DND-41 (cell line): ENCODE results near the gene UBE2D2.
A peak's percentile ranks its signal among the peaks of the same experiment; 100 is the strongest.

Experiments used
- ATAC-seq: fragments of 200-7000 bp; cut with Tn5 transposase; 3 replicates; pipeline ENCODE4 v1.9.1; 2021; ENCODE audit warnings: low read depth; ENCODE audit not compliant: insufficient read depth
- DNase-seq: peaks from one replicate; pipeline ENCODE4 v3.0.0-alpha.2; 2020
- H2AFZ ChIP-seq: 2 replicates; pipeline ENCODE4 v1.6.0; 2012; ENCODE audit warnings: low read depth, low read length
- H3K27ac ChIP-seq: 2 replicates; pipeline ENCODE4 v1.5.1; 2012; ENCODE audit warnings: low read length, inconsistent platforms
- H3K27me3 ChIP-seq: fragments of 200-600 bp; sonication (generic); 2 replicates; pipeline ENCODE4 v1.6.0; 2012; ENCODE audit warnings: low read length, mild to moderate bottlenecking, inconsistent platforms; ENCODE audit not compliant: insufficient read depth, poor library complexity
- H3K36me3 ChIP-seq: 2 replicates; pipeline ENCODE4 v1.5.1; 2012; ENCODE audit warnings: low read length, inconsistent platforms; ENCODE audit not compliant: insufficient read depth
- H3K4me1 ChIP-seq: 2 replicates; pipeline ENCODE4 v1.5.1; 2012; ENCODE audit warnings: mild to moderate bottlenecking, low read length; ENCODE audit not compliant: insufficient read depth
- H3K4me2 ChIP-seq: 2 replicates; pipeline ENCODE4 v1.6.0; 2012; ENCODE audit warnings: mild to moderate bottlenecking, moderate library complexity, low read length, inconsistent platforms; ENCODE audit not compliant: insufficient read depth
- H3K4me3 ChIP-seq, 2 experiments: fragments of 200-600 bp in 1 of 2; shearing (Covaris generic) in 1 of 2; 2 replicates each; pipeline ENCODE4 v1.5.1; 2012 to 2016; ENCODE audit warnings: inconsistent platforms in 2 of 2, low read length in 2 of 2, mild to moderate bottlenecking in 2 of 2, low read depth in 1 of 2, moderate library complexity in 1 of 2
- H3K79me2 ChIP-seq: 2 replicates; pipeline ENCODE4 v1.6.0; 2012; ENCODE audit warnings: low read length, inconsistent platforms; ENCODE audit not compliant: insufficient read depth
- H3K9ac ChIP-seq: 2 replicates; pipeline ENCODE4 v1.6.0; 2012; ENCODE audit warnings: low read depth, mild to moderate bottlenecking, inconsistent platforms, low read length, moderate library complexity
- H3K9me3 ChIP-seq: 2 replicates; pipeline ENCODE4 v1.5.1; 2012; ENCODE audit warnings: low read length, moderate library complexity, mild to moderate bottlenecking, inconsistent platforms; ENCODE audit not compliant: insufficient read depth, severe bottlenecking
- H4K20me1 ChIP-seq: 2 replicates; pipeline ENCODE4 v1.6.0; 2012; ENCODE audit warnings: low read length; ENCODE audit not compliant: insufficient read depth
- CTCF ChIP-seq: IDR thresholded peaks from 2 replicates; pipeline ENCODE4 v1.5.1; 2012; ENCODE audit warnings: borderline replicate concordance, low read length, moderate library complexity, mild to moderate bottlenecking; ENCODE audit not compliant: poor library complexity, severe bottlenecking; ENCODE audit errors: extremely low read depth
- EZH2 ChIP-seq: IDR thresholded peaks from 3 replicates; pipeline ENCODE4 v1.6.1; 2012; ENCODE audit warnings: borderline replicate concordance, low read depth, mild to moderate bottlenecking, moderate library complexity, low read length, inconsistent platforms; ENCODE audit not compliant: severe bottlenecking

UBE2D2 gene

GRCh38 chr5:139640421-139641115, 79.4 kb downstream of the UBE2D2 start:
- Histone ChIP-seq H3K9ac (no peak overlapping the region), H3K4me3 (no peak overlapping the region)

GRCh38 chr5:139641116-139642080, 80.3 kb downstream of the UBE2D2 start:
- DNase-seq (no peak), ATAC-seq (no peak)
- Histone ChIP-seq H3K4me2 (no peak overlapping the region), H3K9me3 (no peaks in the 10 kb centered on the region), H4K20me1 (peaks cover 11% of the 10 kb centered on the region), H3K79me2 (peaks cover 3% of the 10 kb centered on the region), H3K27ac (no peak overlapping the region), H3K9ac (no peak overlapping the region; the same call in 1 of the 2 replicates), H3K27me3 (no peaks in the 10 kb centered on the region), H3K4me3 (no peak overlapping the region), H3K36me3 (no peaks in the 10 kb centered on the region), H2AFZ (no peak overlapping the region), H3K4me1 (peaks cover 17% of the 10 kb centered on the region)
- TF ChIP-seq EZH2 (no peak), CTCF (no peak)

More at GRCh38 chr5:139640421-139641115, 79.4 kb downstream of the UBE2D2 start:
- Histone ChIP-seq H3K9me3 (no peaks in the 10 kb centered on the region), H3K4me2 (no peak overlapping the region), H3K4me1 (peaks cover 26% of the 10 kb centered on the region), H4K20me1 (peaks cover 14% of the 10 kb centered on the region), H3K27ac (no peak overlapping the region), H3K27me3 (no peaks in the 10 kb centered on the region), H3K79me2 (peaks cover 3% of the 10 kb centered on the region), H3K36me3 (no peaks in the 10 kb centered on the region), H2AFZ (no peak overlapping the region)
- ATAC-seq (no peak), DNase-seq (peak; percentile 2)
- TF ChIP-seq EZH2 (no peak), CTCF (no peak)

GRCh38 chr5:139642213-139642612, 81.1 kb downstream of the UBE2D2 start:
- ATAC-seq = no peak
- peaks cover 9% of the 10 kb centered on the region for H3K4me1 ChIP-seq
- no peak overlapping the region for H3K27ac ChIP-seq

More at GRCh38 chr5:139642213-139642612, 81.1 kb downstream of the UBE2D2 start:
- Histone ChIP-seq H3K79me2 (no peaks in the 10 kb centered on the region), H4K20me1 (peaks cover 13% of the 10 kb centered on the region; the same call in 1 of the 2 replicates), H3K4me2 (no peak overlapping the region), H3K27me3 (no peaks in the 10 kb centered on the region), H2AFZ (no peak overlapping the region), H3K4me3 (no peak overlapping the region), H3K9ac (no peak overlapping the region), H3K9me3 (no peaks in the 10 kb centered on the region), H3K36me3 (no peaks in the 10 kb centered on the region)
- TF ChIP-seq CTCF = no peak
- no peak for TF ChIP-seq EZH2
- no peak for DNase-seq
